BLaER1 (cell line): Measurements from ENCODE around the gene ZNF516.

Experiments
- H3K27ac ChIP-seq: shearing (Covaris generic); formaldehyde crosslinking; 2 replicates; pipeline ENCODE4 v1.8.1; 2022
- H3K27me3 ChIP-seq: shearing (Covaris generic); formaldehyde crosslinking; 2 replicates; pipeline ENCODE4 v1.8.1; 2022
- H3K36me3 ChIP-seq: shearing (Covaris generic); formaldehyde crosslinking; 2 replicates; pipeline ENCODE4 v1.8.1; 2022
- H3K4me1 ChIP-seq: shearing (Covaris generic); formaldehyde crosslinking; 2 replicates; pipeline ENCODE4 v1.8.1; 2022
- H3K4me2 ChIP-seq: shearing (Covaris generic); formaldehyde crosslinking; 2 replicates; pipeline ENCODE4 v1.8.1; 2022
- H3K4me3 ChIP-seq: shearing (Covaris generic); formaldehyde crosslinking; 2 replicates; pipeline ENCODE4 v1.8.1; 2022
- H3K9ac ChIP-seq: shearing (Covaris generic); formaldehyde crosslinking; 2 replicates; pipeline ENCODE4 v1.8.1; 2022
- H3K9me3 ChIP-seq: shearing (Covaris generic); formaldehyde crosslinking; 2 replicates; pipeline ENCODE4 v1.8.1; 2022
- H4K20me1 ChIP-seq: shearing (Covaris generic); formaldehyde crosslinking; 2 replicates; pipeline ENCODE4 v1.8.1; 2022
- Cebpa-rat ChIP-seq: shearing (Covaris generic); IDR thresholded peaks from 2 replicates; pipeline ENCODE4 v1.8.1; 2022

ZNF516 gene

GRCh38 chr18:76426737-76427305 is 68.2 kb downstream of the ZNF516 start:
- H3K27me3 ChIP-seq, result no peaks in the 10 kb centered on the region
- no peak overlapping the region for H3K27ac ChIP-seq
- peaks cover 100% of the 10 kb centered on the region for H4K20me1 ChIP-seq
- no peak overlapping the region for H3K4me3 ChIP-seq
- no peak overlapping the region for H3K4me2 ChIP-seq
- H3K4me1 ChIP-seq, result peaks cover 32% of the 10 kb centered on the region
- H3K36me3 ChIP-seq, result peaks cover 30% of the 10 kb centered on the region
- H3K9me3 ChIP-seq, result no peaks in the 10 kb centered on the region
- no peak overlapping the region for H3K9ac ChIP-seq
- TF ChIP-seq Cebpa-rat, result no peak

- no peaks in the 10 kb centered on the region for H3K9me3 ChIP-seq
- H3K4me2 ChIP-seq, result peak overlapping the region; percentile 15
- H3K4me3 ChIP-seq, result no peak overlapping the region
- H3K27ac ChIP-seq, result no peak overlapping the region
- peaks cover 33% of the 10 kb centered on the region for H3K36me3 ChIP-seq
- peaks cover 32% of the 10 kb centered on the region for H3K4me1 ChIP-seq
- TF ChIP-seq Cebpa-rat, result no peak
- H3K27me3 ChIP-seq, result no peaks in the 10 kb centered on the region
- peaks cover 100% of the 10 kb centered on the region for H4K20me1 ChIP-seq
- H3K9ac ChIP-seq, result no peak overlapping the region
These were observed 69.6 kb downstream of the ZNF516 start for GRCh38 chr18:76425146-76426131.

GRCh38 chr18:76422838-76423237 is 72.2 kb downstream of the ZNF516 start:
- Histone ChIP-seq H3K36me3 (peaks cover 32% of the 10 kb centered on the region), H3K4me2 (no peak overlapping the region), H3K4me3 (no peak overlapping the region), H3K27me3 (no peaks in the 10 kb centered on the region), H4K20me1 (peaks cover 100% of the 10 kb centered on the region), H3K27ac (no peak overlapping the region), H3K9me3 (no peaks in the 10 kb centered on the region), H3K9ac (no peak overlapping the region), H3K4me1 (peaks cover 16% of the 10 kb centered on the region)
- no peak for TF ChIP-seq Cebpa-rat

- no peak for TF ChIP-seq Cebpa-rat
- H3K4me1 ChIP-seq, result peaks cover 16% of the 10 kb centered on the region
- no peak overlapping the region for H3K4me2 ChIP-seq
- H3K4me3 ChIP-seq, result no peak overlapping the region
- H3K9me3 ChIP-seq, result no peaks in the 10 kb centered on the region
- no peak overlapping the region for H3K9ac ChIP-seq
- no peak overlapping the region for H3K27ac ChIP-seq
- H4K20me1 ChIP-seq, result peaks cover 100% of the 10 kb centered on the region
- H3K27me3 ChIP-seq, result no peaks in the 10 kb centered on the region
- peaks cover 32% of the 10 kb centered on the region for H3K36me3 ChIP-seq
These were observed 72.9 kb downstream of the ZNF516 start for GRCh38 chr18:76422121-76422520.

GRCh38 chr18:76421685-76422078 is 73.4 kb downstream of the ZNF516 start:
- no peaks in the 10 kb centered on the region for H3K9me3 ChIP-seq
- H3K27me3 ChIP-seq, result no peaks in the 10 kb centered on the region
- H3K4me3 ChIP-seq, result no peak overlapping the region
- peaks cover 100% of the 10 kb centered on the region for H4K20me1 ChIP-seq
- peaks cover 14% of the 10 kb centered on the region for H3K4me1 ChIP-seq
- H3K9ac ChIP-seq, result no peak overlapping the region
- TF ChIP-seq Cebpa-rat, result no peak
- H3K4me2 ChIP-seq, result no peak overlapping the region
- no peak overlapping the region for H3K27ac ChIP-seq
- H3K36me3 ChIP-seq, result peaks cover 32% of the 10 kb centered on the region

- no peak for TF ChIP-seq Cebpa-rat
- peaks cover 11% of the 10 kb centered on the region for H3K4me1 ChIP-seq
- H3K9ac ChIP-seq, result no peak overlapping the region
- no peak overlapping the region for H3K4me3 ChIP-seq
- H4K20me1 ChIP-seq, result peaks cover 100% of the 10 kb centered on the region
- no peak overlapping the region for H3K27ac ChIP-seq
- H3K36me3 ChIP-seq, result peaks cover 32% of the 10 kb centered on the region
- H3K27me3 ChIP-seq, result no peaks in the 10 kb centered on the region
- no peaks in the 10 kb centered on the region for H3K9me3 ChIP-seq
- H3K4me2 ChIP-seq, result no peak overlapping the region
These were observed 74.0 kb downstream of the ZNF516 start for GRCh38 chr18:76420898-76421684.

- no peak for TF ChIP-seq Cebpa-rat
- Histone ChIP-seq H3K4me1 (no peaks in the 10 kb centered on the region), H3K27ac (no peak overlapping the region), H3K9ac (no peak overlapping the region), H3K27me3 (no peaks in the 10 kb centered on the region), H3K36me3 (peaks cover 41% of the 10 kb centered on the region), H3K4me3 (no peak overlapping the region), H4K20me1 (peaks cover 100% of the 10 kb centered on the region), H3K9me3 (no peaks in the 10 kb centered on the region), H3K4me2 (no peak overlapping the region)
These were observed 75.2 kb downstream of the ZNF516 start for GRCh38 chr18:76419811-76420210.

GRCh38 chr18:76416911-76417310 is 78.1 kb downstream of the ZNF516 start:
- H3K4me3 ChIP-seq, result no peak overlapping the region
- no peak overlapping the region for H3K4me2 ChIP-seq
- H3K36me3 ChIP-seq, result peaks cover 46% of the 10 kb centered on the region
- H3K4me1 ChIP-seq, result peaks cover 10% of the 10 kb centered on the region
- no peak overlapping the region for H3K9ac ChIP-seq
- H3K27ac ChIP-seq, result no peak overlapping the region
- peaks cover 98% of the 10 kb centered on the region for H4K20me1 ChIP-seq
- no peaks in the 10 kb centered on the region for H3K9me3 ChIP-seq
- no peak for TF ChIP-seq Cebpa-rat
- H3K27me3 ChIP-seq, result no peaks in the 10 kb centered on the region

- Histone ChIP-seq H3K27ac (no peak overlapping the region), H3K4me1 (peaks cover 22% of the 10 kb centered on the region), H3K27me3 (no peaks in the 10 kb centered on the region), H3K36me3 (peaks cover 48% of the 10 kb centered on the region), H4K20me1 (peaks cover 98% of the 10 kb centered on the region), H3K4me3 (no peak overlapping the region), H3K4me2 (no peak overlapping the region), H3K9ac (no peak overlapping the region), H3K9me3 (peaks cover 11% of the 10 kb centered on the region)
- no peak for TF ChIP-seq Cebpa-rat
These were observed 80.0 kb downstream of the ZNF516 start for GRCh38 chr18:76414936-76415621.
